SK-N-SH treated with all-trans-retinoic acid at 6 μM for 48 hours (cell line): ENCODE data around the gene SON.

Source experiments
- BACH2 ChIP-seq: fragments of 250-450 bp; sonication (Bioruptor Pico); IDR thresholded peaks from 2 replicates; pipeline ENCODE4 v1.9.0; 2021; ENCODE audit warnings: mild to moderate bottlenecking, borderline replicate concordance
- CREB5 ChIP-seq: fragments of 250-450 bp; sonication (Bioruptor Pico); IDR thresholded peaks from 2 replicates; pipeline ENCODE4 v1.5.1; 2020; ENCODE audit warnings: low read depth, mild to moderate bottlenecking, moderate library complexity
- CSDC2 ChIP-seq: fragments of 250-450 bp; sonication (Bioruptor Pico); IDR thresholded peaks from 2 replicates; pipeline ENCODE4 v1.5.0; 2020; ENCODE audit warnings: mild to moderate bottlenecking, moderate library complexity
- ISL1 ChIP-seq: fragments of 250-450 bp; sonication (Bioruptor Pico); IDR thresholded peaks from 2 replicates; pipeline ENCODE4 v2.1.2; 2022; ENCODE audit warnings: mild to moderate bottlenecking, moderate library complexity
- PATZ1 ChIP-seq: fragments of 250-450 bp; sonication (Bioruptor Pico); IDR thresholded peaks from 2 replicates; pipeline ENCODE4 v1.8.0; 2020; ENCODE audit warnings: mild to moderate bottlenecking, moderate library complexity, borderline replicate concordance
- RARB ChIP-seq: fragments of 250-450 bp; sonication (Bioruptor Pico); IDR thresholded peaks from 2 replicates; pipeline ENCODE4 v1.8.0; 2021; ENCODE audit warnings: mild to moderate bottlenecking, moderate library complexity
- SNAI2 ChIP-seq: fragments of 250-450 bp; sonication (Bioruptor Pico); IDR thresholded peaks from 2 replicates; pipeline ENCODE4 v1.5.0; 2020; ENCODE audit warnings: mild to moderate bottlenecking, moderate library complexity
- ZFP3 ChIP-seq: fragments of 250-450 bp; sonication (Bioruptor Pico); IDR thresholded peaks from 2 replicates; pipeline ENCODE4 v1.5.0; 2020; ENCODE audit warnings: mild to moderate bottlenecking, moderate library complexity

- TF ChIP-seq PATZ1 = no peak
- no peak for TF ChIP-seq CSDC2 (CRISPR knock-in tag)
- TF ChIP-seq CREB5 (CRISPR knock-in tag) = no peak
- no peak for TF ChIP-seq RARB (CRISPR knock-in tag)
- no peak for TF ChIP-seq BACH2 (CRISPR knock-in tag)
- TF ChIP-seq ISL1 = no peak
- no peak for TF ChIP-seq ZFP3
- TF ChIP-seq SNAI2 (CRISPR knock-in tag) = no peak
Observed at GRCh38 chr21:33552093-33552998, 9.5 kb downstream of the SON start.
